ENCODE measurements around the gene ZNF181.

The ZNF181 gene

DNA sequence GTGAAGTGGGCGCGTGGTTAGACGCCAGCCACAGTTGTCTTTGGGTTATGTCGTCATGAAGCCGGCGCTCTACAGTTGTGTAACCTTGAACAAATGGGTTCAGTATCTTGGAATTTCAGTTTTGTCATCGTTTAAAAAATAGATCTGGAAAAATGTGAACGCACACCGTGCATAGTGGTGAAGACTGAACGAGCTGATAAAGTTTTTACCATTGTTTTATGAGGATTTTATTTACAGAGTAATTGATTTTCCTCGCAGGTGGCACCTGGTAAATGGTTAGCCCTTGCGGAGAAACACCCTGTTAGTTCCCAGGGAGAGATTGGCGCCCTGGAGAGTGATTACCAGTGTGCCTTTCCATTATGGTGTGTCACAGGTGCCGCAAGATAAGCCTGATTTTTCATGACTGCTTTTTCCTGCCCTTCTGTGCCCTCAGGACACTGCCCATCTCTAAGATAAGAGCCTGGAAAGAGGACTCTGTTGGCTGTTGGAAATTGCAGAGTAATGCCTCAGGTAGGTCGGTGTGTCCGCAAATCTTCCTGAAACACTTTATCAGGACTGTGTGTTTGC lies 577 bp downstream of the ZNF181 start:
- no peaks in the 10 kb centered on the region for H3K9me3 ChIP-seq
- no peak for DNase-seq
- TF ChIP-seq, protein P1, sequence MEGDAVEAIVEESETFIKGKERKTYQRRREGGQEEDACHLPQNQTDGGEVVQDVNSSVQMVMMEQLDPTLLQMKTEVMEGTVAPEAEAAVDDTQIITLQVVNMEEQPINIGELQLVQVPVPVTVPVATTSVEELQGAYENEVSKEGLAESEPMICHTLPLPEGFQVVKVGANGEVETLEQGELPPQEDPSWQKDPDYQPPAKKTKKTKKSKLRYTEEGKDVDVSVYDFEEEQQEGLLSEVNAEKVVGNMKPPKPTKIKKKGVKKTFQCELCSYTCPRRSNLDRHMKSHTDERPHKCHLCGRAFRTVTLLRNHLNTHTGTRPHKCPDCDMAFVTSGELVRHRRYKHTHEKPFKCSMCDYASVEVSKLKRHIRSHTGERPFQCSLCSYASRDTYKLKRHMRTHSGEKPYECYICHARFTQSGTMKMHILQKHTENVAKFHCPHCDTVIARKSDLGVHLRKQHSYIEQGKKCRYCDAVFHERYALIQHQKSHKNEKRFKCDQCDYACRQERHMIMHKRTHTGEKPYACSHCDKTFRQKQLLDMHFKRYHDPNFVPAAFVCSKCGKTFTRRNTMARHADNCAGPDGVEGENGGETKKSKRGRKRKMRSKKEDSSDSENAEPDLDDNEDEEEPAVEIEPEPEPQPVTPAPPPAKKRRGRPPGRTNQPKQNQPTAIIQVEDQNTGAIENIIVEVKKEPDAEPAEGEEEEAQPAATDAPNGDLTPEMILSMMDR (IDR thresholded peaks at IDR 0.05; ENCODE audit: low read depth, low read length), result no peak
- H3K36me3 ChIP-seq, result no peaks in the 10 kb centered on the region
- no peaks in the 10 kb centered on the region; the same call in 1 of the 2 replicates for H3K4me1 ChIP-seq
- peak overlapping the region; percentile 78 for H3K4me3 ChIP-seq (ENCODE audit: low read depth, low read length)
- no peaks in the 10 kb centered on the region for H3K27me3 ChIP-seq

DNA sequence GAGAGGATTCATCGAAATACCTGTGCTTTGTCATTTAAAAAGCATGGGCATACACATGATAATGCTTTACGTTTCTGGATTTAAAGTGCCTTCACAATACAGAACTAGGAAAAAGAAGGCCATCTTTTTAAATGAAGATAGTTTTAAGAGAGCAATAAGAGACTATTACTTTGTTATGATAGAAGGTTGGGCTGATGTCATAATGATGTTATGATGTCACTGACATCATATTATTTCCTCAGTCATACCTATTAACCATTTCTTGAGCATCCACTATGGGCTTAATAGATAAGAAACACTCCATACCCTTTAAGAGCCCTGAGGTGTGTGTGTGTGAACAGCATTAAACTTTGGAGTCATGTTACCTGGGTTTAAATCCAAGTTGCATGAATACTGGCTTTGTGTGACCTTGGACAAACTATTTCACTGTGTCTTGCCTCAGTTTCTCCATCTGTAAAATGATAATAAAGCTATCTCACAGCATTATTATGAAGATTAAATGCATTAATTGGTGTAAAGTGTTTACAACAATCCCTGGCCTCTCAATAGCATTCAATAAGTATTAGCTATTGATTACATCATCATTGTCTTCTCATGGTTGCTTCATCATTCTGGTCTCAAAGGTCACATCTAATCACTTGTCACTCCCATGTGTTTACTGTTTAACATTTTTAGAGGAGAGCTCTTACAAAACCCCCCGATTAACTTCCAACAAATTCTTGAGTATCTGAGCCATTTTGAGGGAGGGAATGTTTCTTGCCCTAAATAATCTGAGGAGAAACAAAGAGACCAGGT lies 11.1 kb downstream of the ZNF181 start:
- H3K4me3 ChIP-seq (ENCODE audit: low read depth, low read length), result no peak overlapping the region
- no peak for DNase-seq
- H3K27me3 ChIP-seq, result no peaks in the 10 kb centered on the region
- no peaks in the 10 kb centered on the region for H3K4me1 ChIP-seq
- no peaks in the 10 kb centered on the region for H3K36me3 ChIP-seq
- TF ChIP-seq, protein P1 (IDR thresholded peaks at IDR 0.05; ENCODE audit: low read depth, low read length), result no peak
- no peaks in the 10 kb centered on the region for H3K9me3 ChIP-seq

DNA sequence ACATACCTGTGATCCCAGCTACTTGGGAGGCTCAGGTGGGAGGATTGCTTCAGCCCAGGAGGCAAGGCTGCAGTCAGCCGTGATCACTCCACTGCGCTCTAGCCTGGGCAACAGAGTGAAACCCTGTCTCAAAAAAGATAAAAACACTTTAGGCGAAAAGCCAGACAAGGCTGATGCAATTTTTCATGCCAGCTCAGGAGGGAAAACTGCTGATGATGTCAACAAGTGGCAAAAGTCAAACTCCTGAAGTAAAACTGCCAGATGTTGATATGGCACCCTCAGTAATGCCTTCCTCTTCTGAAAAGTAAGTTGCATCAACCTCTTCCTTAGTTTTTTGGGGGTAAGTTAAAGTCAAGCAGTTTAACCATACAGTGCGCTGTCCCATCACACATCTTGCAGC lies 23.4 kb downstream of the ZNF181 start:
- H3K4me3 ChIP-seq (ENCODE audit: low read depth, low read length), result no peak overlapping the region
- no peaks in the 10 kb centered on the region for H3K36me3 ChIP-seq
- no peak for DNase-seq
- peaks cover 13% of the 10 kb centered on the region for H3K9me3 ChIP-seq
- H3K4me1 ChIP-seq, result no peaks in the 10 kb centered on the region
- TF ChIP-seq, protein P1 (IDR thresholded peaks at IDR 0.05; ENCODE audit: low read depth, low read length), result no peak
- no peaks in the 10 kb centered on the region for H3K27me3 ChIP-seq

DNA sequence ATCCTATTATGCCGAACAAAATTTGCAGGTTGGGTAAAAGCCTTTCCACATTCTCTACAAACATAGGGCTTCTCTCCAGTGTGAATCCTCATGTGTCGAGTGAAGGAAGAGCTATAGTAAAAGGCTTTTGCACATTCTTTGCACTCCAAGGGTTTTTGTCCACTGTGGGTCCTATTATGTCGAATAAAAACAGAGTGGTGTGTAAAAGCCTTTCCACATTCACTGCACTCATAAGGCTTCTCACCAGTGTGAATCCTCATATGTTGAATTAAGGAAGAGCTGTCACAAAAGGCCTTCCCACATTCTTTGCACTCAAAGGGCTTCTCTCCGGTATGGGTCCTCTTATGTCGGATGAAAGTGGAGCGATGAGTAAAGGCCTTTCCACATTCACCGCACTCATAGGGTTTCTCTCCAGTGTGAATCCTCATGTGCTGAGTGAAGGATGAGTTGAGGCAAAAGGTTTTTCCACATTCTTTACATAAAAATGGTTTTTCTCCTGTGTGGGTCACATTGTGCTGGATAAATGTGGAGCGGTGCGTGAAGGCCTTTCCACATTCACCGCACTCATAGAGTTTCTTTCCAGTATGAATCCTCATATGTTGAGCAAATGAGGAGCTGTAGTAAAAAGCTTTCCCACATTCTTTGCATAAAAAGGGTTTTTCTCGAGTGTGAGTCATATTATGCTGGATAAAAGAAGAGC lies 25.3 kb downstream of the ZNF181 start:
- peaks cover 13% of the 10 kb centered on the region for H3K9me3 ChIP-seq
- TF ChIP-seq, protein P1 (IDR thresholded peaks at IDR 0.05; ENCODE audit: low read depth, low read length), result no peak
- no peak overlapping the region for H3K4me3 ChIP-seq (ENCODE audit: low read depth, low read length)
- no peaks in the 10 kb centered on the region for H3K4me1 ChIP-seq
- DNase-seq, result no peak
- H3K27me3 ChIP-seq, result no peaks in the 10 kb centered on the region
- no peaks in the 10 kb centered on the region for H3K36me3 ChIP-seq

DNA sequence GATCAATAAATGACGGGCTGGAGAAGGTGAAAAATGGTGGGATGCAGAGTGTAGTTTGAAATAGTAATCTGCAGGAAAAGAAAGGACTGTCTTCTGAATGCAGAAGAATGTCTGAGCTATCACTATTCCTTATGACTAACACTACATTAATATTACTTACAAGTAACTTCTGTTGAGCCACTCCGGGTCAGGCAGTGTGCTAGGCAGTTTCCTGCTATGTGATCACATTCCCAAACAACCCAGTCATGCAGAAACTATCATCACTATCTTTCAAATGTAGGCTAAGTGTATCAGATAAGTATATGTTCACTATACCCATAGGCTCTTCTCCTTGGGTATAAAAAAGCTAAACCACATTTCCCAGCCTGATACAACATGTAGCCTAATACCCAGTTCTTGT lies 32.3 kb downstream of the ZNF181 start:
- Histone ChIP-seq H3K4me3 (ENCODE audit: low read depth, low read length) (no peak overlapping the region), H3K9me3 (no peaks in the 10 kb centered on the region; the same call in 1 of the 2 replicates), H3K27me3 (no peaks in the 10 kb centered on the region), H3K4me1 (no peaks in the 10 kb centered on the region), H3K36me3 (no peaks in the 10 kb centered on the region)
- no peak for DNase-seq
- TF ChIP-seq, protein P1 (IDR thresholded peaks at IDR 0.05; ENCODE audit: low read depth, low read length), result no peak

All from BE2C (cell line).